Measurements from ENCODE around the gene HIF3A.

- no peak for TF ChIP-seq CTCF (conservative IDR thresholded peaks at IDR 0.05 in 1 of 2, IDR thresholded peaks at IDR 0.05 in 1 of 2; ENCODE audit: low read depth in 1 of 2, low read length in 2 of 2)
- TF ChIP-seq EZH2 (IDR thresholded peaks at IDR 0.05; ENCODE audit: low read length, missing control alignments): no peak
Measured at GRCh38 chr19:46371371-46371901, 74.6 kb downstream of the HIF3A start.

Data from fibroblast of lung (primary cell).